ENCODE measurements around the gene TAT. TPM values are rescaled to one million over a fixed set of nuclear protein-coding genes. Genes with fewer than 3 reads are reported as not detected.
"Not testable (repeated sequence)": the region's sequence is repeated elsewhere in the genome, so short reads cannot be mapped to it uniquely, and the experiment has no call there.

Gene TAT
- polyA plus RNA-seq, 1 donor (not counting 4 experiments of a cell fraction or from before 2014, with no cell fraction given), result not detected

GRCh38 chr16:71591917-71592316 lies 15.0 kb upstream of the TAT start:
- FAIRE-seq, result no peak
- H3K4me2 ChIP-seq (ENCODE audit: control insufficient read depth, extremely low read depth, insufficient read depth, low read depth, low read length), result no peak overlapping the region
- dilution Hi-C loops (cut with MboI; ENCODE audit: extremely low pct_ligation_motif_present, low sequenced_read_pairs), result no loop called here

DNA sequence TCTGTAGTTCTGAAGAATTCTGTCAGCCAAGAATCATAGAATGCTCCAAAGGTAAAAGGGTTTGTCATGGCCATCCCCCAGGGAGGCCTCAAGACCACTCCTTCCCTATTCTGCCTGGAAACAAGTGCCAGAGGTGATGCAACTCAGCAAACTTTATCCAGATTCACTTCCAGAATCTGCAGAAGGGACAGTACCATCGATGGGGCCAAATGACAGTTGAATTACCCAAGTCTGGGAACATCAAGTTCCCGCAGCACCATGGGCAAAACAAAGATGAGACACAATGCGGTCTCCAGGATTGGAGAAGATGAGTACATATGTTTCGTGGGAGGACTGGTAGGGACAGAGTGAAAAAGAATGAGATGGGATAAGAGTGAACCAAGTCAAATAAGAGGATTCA lies 13.7 kb upstream of the TAT start:
- Histone ChIP-seq H3K4me2 (ENCODE audit: control insufficient read depth, extremely low read depth, insufficient read depth, low read depth, low read length) (no peak overlapping the region), H3K9ac (ENCODE audit: control insufficient read depth, extremely low read depth, insufficient read depth, low read length) (no peak overlapping the region), H4K20me1 (ENCODE audit: control insufficient read depth, extremely low read depth, insufficient read depth, low read length) (no peaks in the 10 kb centered on the region), H3K4me1 (ENCODE audit: control insufficient read depth, extremely low read depth, insufficient read depth, low read length) (no peaks in the 10 kb centered on the region), H2AFZ (ENCODE audit: control insufficient read depth, low read length) (no peak overlapping the region), H3K36me3 (ENCODE audit: control insufficient read depth in 2 of 2, extremely low read depth in 1 of 2, insufficient read depth in 2 of 2, low read length in 2 of 2) (no peaks in the 10 kb centered on the region), H3K79me2 (ENCODE audit: control insufficient read depth, insufficient read depth, low read length) (no peaks in the 10 kb centered on the region), H3K4me3 (ENCODE audit: control insufficient read depth in 2 of 3, extremely low read depth in 1 of 3, insufficient read depth in 2 of 3, low read depth in 1 of 3, low read length in 3 of 3) (no peak overlapping the region), H3K27ac (ENCODE audit: control insufficient read depth, insufficient read depth, low read length) (no peak overlapping the region), H3K9me1 (ENCODE audit: control insufficient read depth, extremely low read depth, insufficient read depth, low read length) (no peaks in the 10 kb centered on the region), H3K27me3 (ENCODE audit: control insufficient read depth, extremely low read depth, insufficient read depth, low read length) (no peaks in the 10 kb centered on the region), H3K9me3 (ENCODE audit: control insufficient read depth, low read depth, low read length) (no peaks in the 10 kb centered on the region)
- no peak for TF ChIP-seq CTCF (optimal IDR thresholded peaks at IDR 0.05 in 1 of 3, IDR thresholded peaks at IDR 0.05 in 1 of 3, conservative IDR thresholded peaks at IDR 0.05 in 1 of 3; ENCODE audit: extremely low read depth in 1 of 3, insufficient read depth in 2 of 3, low read length in 3 of 3)
- TF ChIP-seq EZH2 (IDR thresholded peaks at IDR 0.05; ENCODE audit: low read length), result no peak
- FAIRE-seq (no peak), DNase-seq (ENCODE audit: low read depth, low spot score) (no peak)
- dilution Hi-C loops (cut with MboI; ENCODE audit: extremely low pct_ligation_motif_present, low sequenced_read_pairs), result no loop called here

More at GRCh38 chr16:71591917-71592316, 15.0 kb upstream of the TAT start:
- H3K9me3 ChIP-seq (ENCODE audit: control insufficient read depth, low read depth, low read length), result no peaks in the 10 kb centered on the region
- H3K27me3 ChIP-seq (ENCODE audit: control insufficient read depth, extremely low read depth, insufficient read depth, low read length), result no peaks in the 10 kb centered on the region
- no peaks in the 10 kb centered on the region for H4K20me1 ChIP-seq (ENCODE audit: control insufficient read depth, extremely low read depth, insufficient read depth, low read length)
- H3K9me1 ChIP-seq (ENCODE audit: control insufficient read depth, extremely low read depth, insufficient read depth, low read length), result no peaks in the 10 kb centered on the region
- no peak overlapping the region for H2AFZ ChIP-seq (ENCODE audit: control insufficient read depth, low read length)
- no peaks in the 10 kb centered on the region for H3K4me1 ChIP-seq (ENCODE audit: control insufficient read depth, extremely low read depth, insufficient read depth, low read length)
- H3K9ac ChIP-seq (ENCODE audit: control insufficient read depth, extremely low read depth, insufficient read depth, low read length), result no peak overlapping the region
- H3K79me2 ChIP-seq (ENCODE audit: control insufficient read depth, insufficient read depth, low read length), result no peaks in the 10 kb centered on the region
- no peak for DNase-seq (ENCODE audit: low read depth, low spot score)
- H3K36me3 ChIP-seq (ENCODE audit: control insufficient read depth in 2 of 2, extremely low read depth in 1 of 2, insufficient read depth in 2 of 2, low read length in 2 of 2), result no peaks in the 10 kb centered on the region
- H3K4me3 ChIP-seq (ENCODE audit: control insufficient read depth in 2 of 3, extremely low read depth in 1 of 3, insufficient read depth in 2 of 3, low read depth in 1 of 3, low read length in 3 of 3), result no peak overlapping the region
- TF ChIP-seq EZH2 (IDR thresholded peaks at IDR 0.05; ENCODE audit: low read length), result no peak
- no peak for TF ChIP-seq CTCF (optimal IDR thresholded peaks at IDR 0.05 in 1 of 3, IDR thresholded peaks at IDR 0.05 in 1 of 3, conservative IDR thresholded peaks at IDR 0.05 in 1 of 3; ENCODE audit: extremely low read depth in 1 of 3, insufficient read depth in 2 of 3, low read length in 3 of 3)
- no peak overlapping the region for H3K27ac ChIP-seq (ENCODE audit: control insufficient read depth, insufficient read depth, low read length)

DNA sequence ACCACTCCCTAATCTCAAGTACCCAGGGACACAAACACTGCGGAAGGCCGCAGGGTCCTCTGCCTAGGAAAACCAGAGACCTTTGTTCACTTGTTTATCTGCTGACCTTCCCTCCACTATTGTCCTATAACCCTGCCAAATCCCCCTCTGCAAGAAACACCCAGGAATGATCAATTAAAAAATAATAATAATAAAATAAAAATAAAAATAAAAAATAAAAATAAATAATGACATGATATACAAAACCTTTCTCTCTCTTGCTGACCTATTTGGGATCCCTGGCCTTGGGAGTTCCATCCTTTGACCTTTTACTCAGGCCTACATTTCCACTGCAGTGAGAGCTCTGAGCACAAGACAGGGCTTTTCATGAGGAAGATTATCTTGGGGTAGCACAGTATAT lies 13.2 kb upstream of the TAT start:
- dilution Hi-C loops (cut with MboI; ENCODE audit: extremely low pct_ligation_motif_present, low sequenced_read_pairs); FAIRE-seq: not testable (repeated sequence)

GRCh38 chr16:71589334-71589733 lies 12.4 kb upstream of the TAT start:
- H2AFZ ChIP-seq (ENCODE audit: control insufficient read depth, low read length); H3K79me2 ChIP-seq (ENCODE audit: control insufficient read depth, insufficient read depth, low read length); H3K27me3 ChIP-seq (ENCODE audit: control insufficient read depth, extremely low read depth, insufficient read depth, low read length); dilution Hi-C loops (cut with MboI; ENCODE audit: extremely low pct_ligation_motif_present, low sequenced_read_pairs); H3K9ac ChIP-seq (ENCODE audit: control insufficient read depth, extremely low read depth, insufficient read depth, low read length); H3K9me3 ChIP-seq (ENCODE audit: control insufficient read depth, low read depth, low read length); H3K4me3 ChIP-seq (ENCODE audit: control insufficient read depth in 2 of 3, extremely low read depth in 1 of 3, insufficient read depth in 2 of 3, low read depth in 1 of 3, low read length in 3 of 3); DNase-seq (ENCODE audit: low read depth, low spot score); H3K27ac ChIP-seq (ENCODE audit: control insufficient read depth, insufficient read depth, low read length); H3K9me1 ChIP-seq (ENCODE audit: control insufficient read depth, extremely low read depth, insufficient read depth, low read length); H3K4me2 ChIP-seq (ENCODE audit: control insufficient read depth, extremely low read depth, insufficient read depth, low read depth, low read length); H3K4me1 ChIP-seq (ENCODE audit: control insufficient read depth, extremely low read depth, insufficient read depth, low read length); H3K36me3 ChIP-seq (ENCODE audit: control insufficient read depth in 2 of 2, extremely low read depth in 1 of 2, insufficient read depth in 2 of 2, low read length in 2 of 2); H4K20me1 ChIP-seq (ENCODE audit: control insufficient read depth, extremely low read depth, insufficient read depth, low read length); FAIRE-seq: not testable (repeated sequence)

More for the DNA sequence above, 13.2 kb upstream of the TAT start:
- H3K9me1 ChIP-seq (ENCODE audit: control insufficient read depth, extremely low read depth, insufficient read depth, low read length); H4K20me1 ChIP-seq (ENCODE audit: control insufficient read depth, extremely low read depth, insufficient read depth, low read length); H2AFZ ChIP-seq (ENCODE audit: control insufficient read depth, low read length); H3K9me3 ChIP-seq (ENCODE audit: control insufficient read depth, low read depth, low read length); H3K9ac ChIP-seq (ENCODE audit: control insufficient read depth, extremely low read depth, insufficient read depth, low read length); H3K4me2 ChIP-seq (ENCODE audit: control insufficient read depth, extremely low read depth, insufficient read depth, low read depth, low read length); H3K4me3 ChIP-seq (ENCODE audit: control insufficient read depth in 2 of 3, extremely low read depth in 1 of 3, insufficient read depth in 2 of 3, low read depth in 1 of 3, low read length in 3 of 3); H3K4me1 ChIP-seq (ENCODE audit: control insufficient read depth, extremely low read depth, insufficient read depth, low read length); H3K27me3 ChIP-seq (ENCODE audit: control insufficient read depth, extremely low read depth, insufficient read depth, low read length); H3K36me3 ChIP-seq (ENCODE audit: control insufficient read depth in 2 of 2, extremely low read depth in 1 of 2, insufficient read depth in 2 of 2, low read length in 2 of 2); DNase-seq (ENCODE audit: low read depth, low spot score); H3K79me2 ChIP-seq (ENCODE audit: control insufficient read depth, insufficient read depth, low read length); H3K27ac ChIP-seq (ENCODE audit: control insufficient read depth, insufficient read depth, low read length): not testable (repeated sequence)
